Liver (tissue), 3 donors: ENCODE measurements around the gene COL23A1.

Experiments used
- GABPA ChIP-seq, 2 donors: IDR thresholded peaks in 1 of 2; conservative IDR thresholded peaks in 1 of 2; 2 replicates each; pipeline ENCODE4 v1.6.1; 2016; ENCODE audit warnings: antibody characterized with exemption in 2 of 2, mild to moderate bottlenecking in 1 of 2, moderate library complexity in 1 of 2
- JUND ChIP-seq, 2 donors: IDR thresholded peaks; 2 replicates each; pipeline ENCODE4 v1.6.1; 2016; ENCODE audit warnings: antibody characterized with exemption in 2 of 2
- NR2F2 ChIP-seq: IDR thresholded peaks from 2 replicates; pipeline ENCODE4 v1.6.1; 2016; ENCODE audit warnings: antibody characterized with exemption
- SP1 ChIP-seq: IDR thresholded peaks from 2 replicates; pipeline ENCODE4 v1.6.1; 2018; ENCODE audit warnings: antibody characterized with exemption, mild to moderate bottlenecking
- TAF1 ChIP-seq: conservative IDR thresholded peaks from 2 replicates; pipeline ENCODE4 v1.6.1; 2016; ENCODE audit warnings: antibody characterized with exemption, mild to moderate bottlenecking
- YY1 ChIP-seq: IDR thresholded peaks from 2 replicates; pipeline ENCODE4 v1.6.1; 2016; ENCODE audit warnings: antibody characterized with exemption, mild to moderate bottlenecking
- TF ChIP-seq, protein P1 (sequence below): fragments of 150-350 bp; IDR thresholded peaks from 2 replicates; pipeline ENCODE4 v1.5.1; 2017; ENCODE audit warnings: improper control_type of control experiment, low read depth, low read length; ENCODE audit not compliant: missing input control
- TF ChIP-seq, protein P2 (sequence below): IDR thresholded peaks from 2 replicates; pipeline ENCODE4 v1.6.1; 2016; ENCODE audit warnings: antibody characterized with exemption, mild to moderate bottlenecking
- TF ChIP-seq, protein P3 (sequence below): IDR thresholded peaks from 2 replicates; pipeline ENCODE4 v1.6.1; 2016; ENCODE audit warnings: antibody characterized with exemption
- TF ChIP-seq, protein P4 (sequence below): IDR thresholded peaks from 2 replicates; pipeline ENCODE4 v1.6.1; 2016; ENCODE audit warnings: antibody characterized with exemption
- donor health status: healthy.
- donor health status: healthy.

DNA sequence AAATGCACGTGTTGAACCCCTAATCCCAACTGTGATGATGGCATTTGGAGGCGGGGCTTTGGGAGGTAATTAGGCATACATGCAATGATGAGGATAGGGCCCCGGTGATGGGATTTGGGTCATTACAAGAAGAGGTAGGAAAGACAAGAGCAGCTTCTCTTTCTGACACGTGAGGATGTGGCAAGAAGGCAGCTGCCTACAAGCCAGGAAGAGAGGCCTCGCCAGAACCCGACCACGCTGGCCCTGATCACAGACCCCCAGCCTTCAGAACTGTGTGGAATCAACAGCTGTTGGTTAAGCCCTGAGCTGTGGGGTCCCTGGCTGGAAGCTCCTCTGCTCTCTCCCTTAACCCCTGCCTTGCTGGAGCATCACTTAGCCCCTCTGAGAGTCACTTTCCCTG lies 57.5 kb downstream of the COL23A1 start:
- TF ChIP-seq, protein P1, sequence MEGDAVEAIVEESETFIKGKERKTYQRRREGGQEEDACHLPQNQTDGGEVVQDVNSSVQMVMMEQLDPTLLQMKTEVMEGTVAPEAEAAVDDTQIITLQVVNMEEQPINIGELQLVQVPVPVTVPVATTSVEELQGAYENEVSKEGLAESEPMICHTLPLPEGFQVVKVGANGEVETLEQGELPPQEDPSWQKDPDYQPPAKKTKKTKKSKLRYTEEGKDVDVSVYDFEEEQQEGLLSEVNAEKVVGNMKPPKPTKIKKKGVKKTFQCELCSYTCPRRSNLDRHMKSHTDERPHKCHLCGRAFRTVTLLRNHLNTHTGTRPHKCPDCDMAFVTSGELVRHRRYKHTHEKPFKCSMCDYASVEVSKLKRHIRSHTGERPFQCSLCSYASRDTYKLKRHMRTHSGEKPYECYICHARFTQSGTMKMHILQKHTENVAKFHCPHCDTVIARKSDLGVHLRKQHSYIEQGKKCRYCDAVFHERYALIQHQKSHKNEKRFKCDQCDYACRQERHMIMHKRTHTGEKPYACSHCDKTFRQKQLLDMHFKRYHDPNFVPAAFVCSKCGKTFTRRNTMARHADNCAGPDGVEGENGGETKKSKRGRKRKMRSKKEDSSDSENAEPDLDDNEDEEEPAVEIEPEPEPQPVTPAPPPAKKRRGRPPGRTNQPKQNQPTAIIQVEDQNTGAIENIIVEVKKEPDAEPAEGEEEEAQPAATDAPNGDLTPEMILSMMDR: no peak
- TF ChIP-seq NR2F2: no peak
- TF ChIP-seq, protein P2, sequence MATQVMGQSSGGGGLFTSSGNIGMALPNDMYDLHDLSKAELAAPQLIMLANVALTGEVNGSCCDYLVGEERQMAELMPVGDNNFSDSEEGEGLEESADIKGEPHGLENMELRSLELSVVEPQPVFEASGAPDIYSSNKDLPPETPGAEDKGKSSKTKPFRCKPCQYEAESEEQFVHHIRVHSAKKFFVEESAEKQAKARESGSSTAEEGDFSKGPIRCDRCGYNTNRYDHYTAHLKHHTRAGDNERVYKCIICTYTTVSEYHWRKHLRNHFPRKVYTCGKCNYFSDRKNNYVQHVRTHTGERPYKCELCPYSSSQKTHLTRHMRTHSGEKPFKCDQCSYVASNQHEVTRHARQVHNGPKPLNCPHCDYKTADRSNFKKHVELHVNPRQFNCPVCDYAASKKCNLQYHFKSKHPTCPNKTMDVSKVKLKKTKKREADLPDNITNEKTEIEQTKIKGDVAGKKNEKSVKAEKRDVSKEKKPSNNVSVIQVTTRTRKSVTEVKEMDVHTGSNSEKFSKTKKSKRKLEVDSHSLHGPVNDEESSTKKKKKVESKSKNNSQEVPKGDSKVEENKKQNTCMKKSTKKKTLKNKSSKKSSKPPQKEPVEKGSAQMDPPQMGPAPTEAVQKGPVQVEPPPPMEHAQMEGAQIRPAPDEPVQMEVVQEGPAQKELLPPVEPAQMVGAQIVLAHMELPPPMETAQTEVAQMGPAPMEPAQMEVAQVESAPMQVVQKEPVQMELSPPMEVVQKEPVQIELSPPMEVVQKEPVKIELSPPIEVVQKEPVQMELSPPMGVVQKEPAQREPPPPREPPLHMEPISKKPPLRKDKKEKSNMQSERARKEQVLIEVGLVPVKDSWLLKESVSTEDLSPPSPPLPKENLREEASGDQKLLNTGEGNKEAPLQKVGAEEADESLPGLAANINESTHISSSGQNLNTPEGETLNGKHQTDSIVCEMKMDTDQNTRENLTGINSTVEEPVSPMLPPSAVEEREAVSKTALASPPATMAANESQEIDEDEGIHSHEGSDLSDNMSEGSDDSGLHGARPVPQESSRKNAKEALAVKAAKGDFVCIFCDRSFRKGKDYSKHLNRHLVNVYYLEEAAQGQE: no peak
- no peak for TF ChIP-seq YY1
- TF ChIP-seq JUND (IDR thresholded peaks at IDR 0.05): no peak
- TF ChIP-seq, protein P3, sequence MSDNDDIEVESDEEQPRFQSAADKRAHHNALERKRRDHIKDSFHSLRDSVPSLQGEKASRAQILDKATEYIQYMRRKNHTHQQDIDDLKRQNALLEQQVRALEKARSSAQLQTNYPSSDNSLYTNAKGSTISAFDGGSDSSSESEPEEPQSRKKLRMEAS: no peak
- TF ChIP-seq GABPA (IDR thresholded peaks at IDR 0.05 in 1 of 2, conservative IDR thresholded peaks at IDR 0.05 in 1 of 2): no peak
- TF ChIP-seq, protein P4, sequence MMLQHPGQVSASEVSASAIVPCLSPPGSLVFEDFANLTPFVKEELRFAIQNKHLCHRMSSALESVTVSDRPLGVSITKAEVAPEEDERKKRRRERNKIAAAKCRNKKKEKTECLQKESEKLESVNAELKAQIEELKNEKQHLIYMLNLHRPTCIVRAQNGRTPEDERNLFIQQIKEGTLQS: no peak
- no peak for TF ChIP-seq TAF1
- no peak for TF ChIP-seq SP1
